K562 (cell line): ENCODE results near the gene NPTXR. TPM values are rescaled to one million over a fixed set of nuclear protein-coding genes. Genes with fewer than 3 reads are reported as not detected.

ENCODE experiments used
- ATAC-seq: fragments of 200-7000 bp; cut with Tn5 transposase; 3 replicates; pipeline ENCODE4 v1.9.1; 2020; ENCODE audit warnings: moderate library complexity
- BruUV-seq: library from RNA; stranded (reverse); fragments of 400-500 nt; replicated peaks from 2 replicates; lab custom pipeline; 2021; lab: Mats Ljungman, UMichigan
- CTCF ChIA-PET: fragments of 300-600 bp; formaldehyde crosslinking; extraction: SDS; loops from one replicate; lab custom pipeline; 2021; ENCODE audit warnings: low intra/inter-chr PET ratio; lab: Yijun Ruan, JAX
- POLR2A ChIA-PET: fragments of 300-600, 350-650 bp; sonication (Branson Sonifier 250); formaldehyde crosslinking; extraction: SDS; loops from one replicate; lab custom pipeline; 2021; ENCODE audit warnings: antibody characterized with exemption, inconsistent platforms; lab: Yijun Ruan, JAX
- DNase-seq, 4 experiments: peaks; one replicate each; pipeline versions ENCODE4 v3.0.0 to v3.0.0-alpha.2; 2011 to 2018; ENCODE audit warnings: low spot score in 3 of 4, mixed read lengths in 3 of 4; ENCODE audit errors: extremely low read depth in 1 of 4
- FAIRE-seq: peaks from 2 replicates; lab custom pipeline; 2011; peaks lifted over from hg19 to GRCh38; lab: Jason Lieb, UNC
- H2AFZ ChIP-seq: 2 replicates; pipeline ENCODE4 v1.6.0; 2011; ENCODE audit warnings: low read depth, low read length, control low read depth, inconsistent platforms
- H3K27ac ChIP-seq: fragments of 200-600 bp; 3 replicates; pipeline ENCODE4 v1.8.0; 2011; ENCODE audit warnings: low read depth, mild to moderate bottlenecking, control low read depth, inconsistent platforms, low read length, moderate library complexity, mixed read lengths; ENCODE audit errors: extremely low read depth
- H3K27me3 ChIP-seq, 2 experiments: fragments of 300-600 bp in 1 of 2; 2 replicates in 1 of 2; 3 replicates in 1 of 2; pipeline versions ENCODE4 v1.6.0 to v1.8.0; 2011; ENCODE audit warnings: inconsistent platforms in 2 of 2, low read length in 2 of 2, mild to moderate bottlenecking in 1 of 2, mixed read lengths in 1 of 2, moderate library complexity in 1 of 2; ENCODE audit not compliant: control insufficient read depth in 2 of 2, insufficient read depth in 2 of 2
- H3K36me3 ChIP-seq: fragments of 300-600 bp; 3 replicates; pipeline ENCODE4 v1.8.0; 2011; ENCODE audit warnings: mild to moderate bottlenecking, low read length, inconsistent platforms; ENCODE audit not compliant: control insufficient read depth, insufficient read depth
- H3K4me1 ChIP-seq, 2 experiments: fragments of 200-600 bp in 1 of 2; replicated peaks in 1 of 2; 2 replicates in 1 of 2; 3 replicates in 1 of 2; pipeline versions ENCODE4 v1.5.1 to v1.8.0; 2011; ENCODE audit warnings: inconsistent platforms in 2 of 2, low read length in 2 of 2, mild to moderate bottlenecking in 1 of 2, mixed read lengths in 1 of 2, moderate library complexity in 1 of 2; ENCODE audit not compliant: control insufficient read depth in 2 of 2, insufficient read depth in 2 of 2
- H3K4me2 ChIP-seq: 2 replicates; pipeline ENCODE4 v1.6.1; 2011; ENCODE audit warnings: low read length, control low read depth, inconsistent platforms, mixed read lengths; ENCODE audit not compliant: insufficient read depth
- H3K4me3 ChIP-seq: fragments of 200-600 bp; sonication (generic), shearing (Covaris generic); 2 replicates; pipeline ENCODE4 v1.5.1; 2016; ENCODE audit warnings: control low read depth, inconsistent platforms
- H3K79me2 ChIP-seq: fragments of 200-600 bp; 3 replicates; pipeline ENCODE4 v1.8.0; 2011; ENCODE audit warnings: low read length, inconsistent platforms; ENCODE audit not compliant: control insufficient read depth, insufficient read depth
- H3K9ac ChIP-seq, 2 experiments: 2 replicates each; pipeline versions ENCODE4 v1.6.0 to v1.6.1; 2011; ENCODE audit warnings: low read depth in 2 of 2, low read length in 2 of 2, control low read depth in 1 of 2, inconsistent platforms in 1 of 2, mild to moderate bottlenecking in 1 of 2, mixed read lengths in 1 of 2; ENCODE audit not compliant: insufficient read depth in 1 of 2
- H3K9me1 ChIP-seq: one replicate; pipeline ENCODE4 v1.6.0; 2011; ENCODE audit warnings: inconsistent platforms, mild to moderate bottlenecking, low read length, moderate library complexity; ENCODE audit not compliant: control insufficient read depth, insufficient read depth
- H3K9me3 ChIP-seq: replicated peaks from 2 replicates; pipeline ENCODE4 v1.5.1; 2011; ENCODE audit warnings: low read depth, low read length, inconsistent platforms; ENCODE audit not compliant: control insufficient read depth, insufficient read depth
- H4K20me1 ChIP-seq: replicated peaks from 2 replicates; pipeline ENCODE4 v1.6.1; 2011; ENCODE audit warnings: low read length, inconsistent platforms, mixed read lengths; ENCODE audit not compliant: control insufficient read depth, insufficient read depth
- E2F6 ChIP-seq, 2 experiments: IDR thresholded peaks; 2 replicates each; pipeline ENCODE4 v1.6.1; 2011; ENCODE audit warnings: borderline replicate concordance in 1 of 2, control low read depth in 1 of 2, low read depth in 1 of 2, low read length in 1 of 2, mild to moderate bottlenecking in 1 of 2, mixed read lengths in 1 of 2, moderate library complexity in 1 of 2; ENCODE audit not compliant: insufficient read depth in 1 of 2, insufficient read length in 1 of 2, poor library complexity in 1 of 2, severe bottlenecking in 1 of 2; ENCODE audit errors: extremely low read depth in 1 of 2
- MAFG ChIP-seq: fragments of 450-650 bp; conservative IDR thresholded peaks from 2 replicates; pipeline ENCODE4 v1.6.1; 2016; ENCODE audit warnings: missing genetic modification characterization, missing compliant biosample characterization
- ZFX ChIP-seq: sonication (generic); formaldehyde crosslinking; IDR thresholded peaks from 2 replicates; pipeline ENCODE4 v1.8.0; 2022; ENCODE audit warnings: mild to moderate bottlenecking, missing genetic modification reagents, moderate library complexity
- ZNF24 ChIP-seq: fragments of 450-650 bp; IDR thresholded peaks from 2 replicates; pipeline ENCODE4 v1.6.1; 2016
- WGBS: fragments of 100-300 bp; shearing (Covaris generic); methylation state at CpG from one replicate; pipeline ENCODE4 v1.1.6; 2016; ENCODE audit warnings: low coverage, mixed read lengths; ENCODE audit not compliant: insufficient coverage; ENCODE audit errors: missing lambda C conversion rate; 5-methylcytosine and 5-hydroxymethylcytosine counted together
- in situ Hi-C: fragments of 300-500 bp; cut with MboI; formaldehyde crosslinking; loops from 4 replicates; pipeline ENCODE4 v1.15.0; 2018; ENCODE audit warnings: inconsistent platforms, mixed read lengths
- intact Hi-C: fragments of 100-400 bp; cut with micrococcal nuclease; formaldehyde crosslinking; loops from 2 replicates; pipeline ENCODE4 v1.14.2; 2022
- polyA plus RNA-seq, 8 experiments: library from polyadenylated mRNA; depleted of rRNA in 4 of 8; stranded (reverse) in 5 of 8; unstranded in 3 of 8; fragments of >200 nt; fragmentation: Nextera tagmentation in 2 of 8; fragmentation: Illumina TruSeq in 1 of 8; extraction: Ambion mirVana in 2 of 8; extraction: Trizol in 1 of 8; gene quantifications; 2 replicates each; pipeline versions ENCODE4 v1.2.1 to v1.2.3, GENCODE V29; 2011 to 2014; ENCODE audit warnings: inconsistent platforms in 1 of 8, missing spikeins in 1 of 8
- total RNA-seq, 7 experiments: library from RNA; depleted of rRNA in 6 of 7; stranded (reverse); fragments of >200 nt in 6 of 7; fragmentation: Illumina TruSeq in 2 of 7; extraction: Trizol in 2 of 7; gene quantifications; 2 replicates each; pipeline versions ENCODE4 v1.2.1 to v1.2.3, GENCODE V29; 2011 to 2021; ENCODE audit warnings: low replicate concordance in 1 of 7
- TF ChIP-seq, protein P1 (sequence below): fragments of 450-650 bp; IDR thresholded peaks from 2 replicates; pipeline ENCODE4 v1.6.1; 2016; ENCODE audit warnings: mild to moderate bottlenecking, moderate library complexity
- TF ChIP-seq, protein P2 (sequence below): fragments of 250-450 bp; sonication (Bioruptor Pico); IDR thresholded peaks from 2 replicates; pipeline ENCODE4 v1.4.0; 2020; ENCODE audit warnings: mild to moderate bottlenecking, moderate library complexity

NPTXR gene
- total and polyA plus RNA-seq, 9 of the 15 experiments (the other 6 are each of a cell fraction or from before 2014, with no cell fraction given) = 0.01 to 3.1 (median 1.1) TPM

DNA sequence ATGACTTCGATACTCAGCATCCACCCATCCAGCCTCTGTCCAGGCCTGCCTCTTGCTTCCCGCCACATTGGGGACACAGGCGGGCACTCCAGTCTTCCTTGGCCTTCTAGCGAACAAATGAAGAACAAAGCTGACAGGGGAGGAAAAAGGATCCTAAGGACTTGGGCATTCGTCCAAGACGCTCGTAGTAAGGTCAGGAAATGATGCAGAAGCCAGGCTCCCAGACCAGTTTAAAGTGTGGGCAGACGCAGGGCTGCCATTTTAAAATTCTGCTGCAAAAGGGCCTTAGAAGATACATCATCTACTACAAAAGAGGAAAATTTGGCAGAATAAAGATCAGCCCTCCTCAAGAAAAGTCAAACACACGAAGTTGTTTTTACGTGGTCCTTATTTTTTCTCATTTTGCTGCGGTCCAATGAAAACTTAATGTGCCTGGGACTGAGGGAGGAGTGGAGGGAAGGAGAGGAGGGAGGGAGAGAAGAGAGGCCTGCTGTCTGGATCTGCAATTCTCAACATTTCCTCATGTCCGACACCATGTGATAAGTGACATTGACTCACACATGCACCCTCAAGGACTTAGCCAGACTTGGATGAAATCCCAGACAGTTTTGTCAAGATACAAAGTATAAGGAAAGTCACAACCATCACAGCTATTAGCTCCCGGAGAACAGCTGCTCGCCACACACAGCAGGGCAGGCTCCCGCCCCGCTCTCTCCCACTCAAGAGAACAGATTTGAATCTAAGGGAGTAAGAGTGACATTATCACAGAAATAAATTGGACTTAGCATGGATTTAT lies 55.6 kb downstream of the NPTXR start:
- H3K4me2 ChIP-seq = no peak overlapping the region
- H3K9me3 ChIP-seq = no peaks in the 10 kb centered on the region
- H3K9me1 ChIP-seq = no peaks in the 10 kb centered on the region
- ChIA-PET CTCF (no interaction called here), POLR2A (no interaction called here)
- H3K4me3 ChIP-seq = no peak overlapping the region
- no TSS peak for BruUV-seq
- H3K4me1 ChIP-seq = peaks cover 46 to 47% of the 10 kb centered on the region in 2 experiments
- DNase-seq = peak in 1 of 4 experiments; percentile 56
- no peaks in the 10 kb centered on the region for H4K20me1 ChIP-seq
- in situ Hi-C loops (no loop called here), intact Hi-C loops (no loop called here)
- no peaks in the 10 kb centered on the region for H3K27me3 ChIP-seq
- peaks cover 5% of the 10 kb centered on the region for H3K79me2 ChIP-seq
- peak overlapping the region; percentile 77 for H2AFZ ChIP-seq
- peak overlapping the region; percentile 34 to 52; a peak in 2 of 4 replicates for H3K9ac ChIP-seq
- H3K36me3 ChIP-seq = no peaks in the 10 kb centered on the region
- 41% methylated on average over 12 of the region's 16 CpGs for WGBS
- ATAC-seq = no peak
- peak overlapping the region; percentile 28; the same call in 2 of the 3 replicates for H3K27ac ChIP-seq
- FAIRE-seq = peak; percentile 6
- TF ChIP-seq, protein P1, sequence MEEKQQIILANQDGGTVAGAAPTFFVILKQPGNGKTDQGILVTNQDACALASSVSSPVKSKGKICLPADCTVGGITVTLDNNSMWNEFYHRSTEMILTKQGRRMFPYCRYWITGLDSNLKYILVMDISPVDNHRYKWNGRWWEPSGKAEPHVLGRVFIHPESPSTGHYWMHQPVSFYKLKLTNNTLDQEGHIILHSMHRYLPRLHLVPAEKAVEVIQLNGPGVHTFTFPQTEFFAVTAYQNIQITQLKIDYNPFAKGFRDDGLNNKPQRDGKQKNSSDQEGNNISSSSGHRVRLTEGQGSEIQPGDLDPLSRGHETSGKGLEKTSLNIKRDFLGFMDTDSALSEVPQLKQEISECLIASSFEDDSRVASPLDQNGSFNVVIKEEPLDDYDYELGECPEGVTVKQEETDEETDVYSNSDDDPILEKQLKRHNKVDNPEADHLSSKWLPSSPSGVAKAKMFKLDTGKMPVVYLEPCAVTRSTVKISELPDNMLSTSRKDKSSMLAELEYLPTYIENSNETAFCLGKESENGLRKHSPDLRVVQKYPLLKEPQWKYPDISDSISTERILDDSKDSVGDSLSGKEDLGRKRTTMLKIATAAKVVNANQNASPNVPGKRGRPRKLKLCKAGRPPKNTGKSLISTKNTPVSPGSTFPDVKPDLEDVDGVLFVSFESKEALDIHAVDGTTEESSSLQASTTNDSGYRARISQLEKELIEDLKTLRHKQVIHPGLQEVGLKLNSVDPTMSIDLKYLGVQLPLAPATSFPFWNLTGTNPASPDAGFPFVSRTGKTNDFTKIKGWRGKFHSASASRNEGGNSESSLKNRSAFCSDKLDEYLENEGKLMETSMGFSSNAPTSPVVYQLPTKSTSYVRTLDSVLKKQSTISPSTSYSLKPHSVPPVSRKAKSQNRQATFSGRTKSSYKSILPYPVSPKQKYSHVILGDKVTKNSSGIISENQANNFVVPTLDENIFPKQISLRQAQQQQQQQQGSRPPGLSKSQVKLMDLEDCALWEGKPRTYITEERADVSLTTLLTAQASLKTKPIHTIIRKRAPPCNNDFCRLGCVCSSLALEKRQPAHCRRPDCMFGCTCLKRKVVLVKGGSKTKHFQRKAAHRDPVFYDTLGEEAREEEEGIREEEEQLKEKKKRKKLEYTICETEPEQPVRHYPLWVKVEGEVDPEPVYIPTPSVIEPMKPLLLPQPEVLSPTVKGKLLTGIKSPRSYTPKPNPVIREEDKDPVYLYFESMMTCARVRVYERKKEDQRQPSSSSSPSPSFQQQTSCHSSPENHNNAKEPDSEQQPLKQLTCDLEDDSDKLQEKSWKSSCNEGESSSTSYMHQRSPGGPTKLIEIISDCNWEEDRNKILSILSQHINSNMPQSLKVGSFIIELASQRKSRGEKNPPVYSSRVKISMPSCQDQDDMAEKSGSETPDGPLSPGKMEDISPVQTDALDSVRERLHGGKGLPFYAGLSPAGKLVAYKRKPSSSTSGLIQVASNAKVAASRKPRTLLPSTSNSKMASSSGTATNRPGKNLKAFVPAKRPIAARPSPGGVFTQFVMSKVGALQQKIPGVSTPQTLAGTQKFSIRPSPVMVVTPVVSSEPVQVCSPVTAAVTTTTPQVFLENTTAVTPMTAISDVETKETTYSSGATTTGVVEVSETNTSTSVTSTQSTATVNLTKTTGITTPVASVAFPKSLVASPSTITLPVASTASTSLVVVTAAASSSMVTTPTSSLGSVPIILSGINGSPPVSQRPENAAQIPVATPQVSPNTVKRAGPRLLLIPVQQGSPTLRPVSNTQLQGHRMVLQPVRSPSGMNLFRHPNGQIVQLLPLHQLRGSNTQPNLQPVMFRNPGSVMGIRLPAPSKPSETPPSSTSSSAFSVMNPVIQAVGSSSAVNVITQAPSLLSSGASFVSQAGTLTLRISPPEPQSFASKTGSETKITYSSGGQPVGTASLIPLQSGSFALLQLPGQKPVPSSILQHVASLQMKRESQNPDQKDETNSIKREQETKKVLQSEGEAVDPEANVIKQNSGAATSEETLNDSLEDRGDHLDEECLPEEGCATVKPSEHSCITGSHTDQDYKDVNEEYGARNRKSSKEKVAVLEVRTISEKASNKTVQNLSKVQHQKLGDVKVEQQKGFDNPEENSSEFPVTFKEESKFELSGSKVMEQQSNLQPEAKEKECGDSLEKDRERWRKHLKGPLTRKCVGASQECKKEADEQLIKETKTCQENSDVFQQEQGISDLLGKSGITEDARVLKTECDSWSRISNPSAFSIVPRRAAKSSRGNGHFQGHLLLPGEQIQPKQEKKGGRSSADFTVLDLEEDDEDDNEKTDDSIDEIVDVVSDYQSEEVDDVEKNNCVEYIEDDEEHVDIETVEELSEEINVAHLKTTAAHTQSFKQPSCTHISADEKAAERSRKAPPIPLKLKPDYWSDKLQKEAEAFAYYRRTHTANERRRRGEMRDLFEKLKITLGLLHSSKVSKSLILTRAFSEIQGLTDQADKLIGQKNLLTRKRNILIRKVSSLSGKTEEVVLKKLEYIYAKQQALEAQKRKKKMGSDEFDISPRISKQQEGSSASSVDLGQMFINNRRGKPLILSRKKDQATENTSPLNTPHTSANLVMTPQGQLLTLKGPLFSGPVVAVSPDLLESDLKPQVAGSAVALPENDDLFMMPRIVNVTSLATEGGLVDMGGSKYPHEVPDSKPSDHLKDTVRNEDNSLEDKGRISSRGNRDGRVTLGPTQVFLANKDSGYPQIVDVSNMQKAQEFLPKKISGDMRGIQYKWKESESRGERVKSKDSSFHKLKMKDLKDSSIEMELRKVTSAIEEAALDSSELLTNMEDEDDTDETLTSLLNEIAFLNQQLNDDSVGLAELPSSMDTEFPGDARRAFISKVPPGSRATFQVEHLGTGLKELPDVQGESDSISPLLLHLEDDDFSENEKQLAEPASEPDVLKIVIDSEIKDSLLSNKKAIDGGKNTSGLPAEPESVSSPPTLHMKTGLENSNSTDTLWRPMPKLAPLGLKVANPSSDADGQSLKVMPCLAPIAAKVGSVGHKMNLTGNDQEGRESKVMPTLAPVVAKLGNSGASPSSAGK = peak; percentile 77
- TF ChIP-seq ZNF24 (no peak), E2F6 (IDR thresholded peaks at IDR 0.05; ENCODE audit: borderline replicate concordance in 1 of 2, extremely low read depth in 1 of 2, insufficient read depth in 1 of 2, insufficient read length in 1 of 2, low read depth in 1 of 2, low read length in 1 of 2, poor library complexity in 1 of 2, severe bottlenecking in 1 of 2) (peak; percentile 21 to 44), ZFX (peak; percentile 31; the same call in 1 of the 2 replicates), MAFG (tag) (no peak)
- TF ChIP-seq, protein P2, sequence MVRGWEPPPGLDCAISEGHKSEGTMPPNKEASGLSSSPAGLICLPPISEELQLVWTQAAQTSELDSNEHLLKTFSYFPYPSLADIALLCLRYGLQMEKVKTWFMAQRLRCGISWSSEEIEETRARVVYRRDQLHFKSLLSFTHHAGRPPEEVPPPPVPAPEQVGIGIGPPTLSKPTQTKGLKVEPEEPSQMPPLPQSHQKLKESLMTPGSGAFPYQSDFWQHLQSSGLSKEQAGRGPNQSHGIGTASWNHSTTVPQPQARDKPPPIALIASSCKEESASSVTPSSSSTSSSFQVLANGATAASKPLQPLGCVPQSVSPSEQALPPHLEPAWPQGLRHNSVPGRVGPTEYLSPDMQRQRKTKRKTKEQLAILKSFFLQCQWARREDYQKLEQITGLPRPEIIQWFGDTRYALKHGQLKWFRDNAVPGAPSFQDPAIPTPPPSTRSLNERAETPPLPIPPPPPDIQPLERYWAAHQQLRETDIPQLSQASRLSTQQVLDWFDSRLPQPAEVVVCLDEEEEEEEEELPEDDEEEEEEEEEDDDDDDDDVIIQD = no peak
